Dendritic cell treated with granulocyte-macrophage colony-stimulating factor and Interleukin-4, amounts not matched to agents 40 ng/mL and 50 ng/mL, for 4 days (primary cell): ENCODE results near the gene GCGR.

Experiments used
- H3K27ac Mint-ChIP-seq: one replicate; pipeline ENCODE4 v1.8.0; 2022; ENCODE audit warnings: mild to moderate bottlenecking, mixed read lengths
- H3K27me3 Mint-ChIP-seq: one replicate; pipeline ENCODE4 v1.8.0; 2022; ENCODE audit warnings: mild to moderate bottlenecking, mixed read lengths
- H3K36me3 Mint-ChIP-seq: one replicate; pipeline ENCODE4 v1.8.0; 2022; ENCODE audit warnings: low read depth, mixed read lengths
- H3K4me1 Mint-ChIP-seq: one replicate; pipeline ENCODE4 v1.8.0; 2022; ENCODE audit warnings: low read depth, mixed read lengths
- H3K4me3 Mint-ChIP-seq: one replicate; pipeline ENCODE4 v1.8.0; 2022; ENCODE audit warnings: mild to moderate bottlenecking, moderate library complexity, mixed read lengths
- H3K9me3 Mint-ChIP-seq: one replicate; pipeline ENCODE4 v1.8.0; 2022; ENCODE audit warnings: mixed read lengths
- intact Hi-C: fragments of 100-400 bp; cut with micrococcal nuclease; formaldehyde crosslinking; loops from one replicate; pipeline ENCODE4 v1.15.0; 2022

The GCGR gene

DNA sequence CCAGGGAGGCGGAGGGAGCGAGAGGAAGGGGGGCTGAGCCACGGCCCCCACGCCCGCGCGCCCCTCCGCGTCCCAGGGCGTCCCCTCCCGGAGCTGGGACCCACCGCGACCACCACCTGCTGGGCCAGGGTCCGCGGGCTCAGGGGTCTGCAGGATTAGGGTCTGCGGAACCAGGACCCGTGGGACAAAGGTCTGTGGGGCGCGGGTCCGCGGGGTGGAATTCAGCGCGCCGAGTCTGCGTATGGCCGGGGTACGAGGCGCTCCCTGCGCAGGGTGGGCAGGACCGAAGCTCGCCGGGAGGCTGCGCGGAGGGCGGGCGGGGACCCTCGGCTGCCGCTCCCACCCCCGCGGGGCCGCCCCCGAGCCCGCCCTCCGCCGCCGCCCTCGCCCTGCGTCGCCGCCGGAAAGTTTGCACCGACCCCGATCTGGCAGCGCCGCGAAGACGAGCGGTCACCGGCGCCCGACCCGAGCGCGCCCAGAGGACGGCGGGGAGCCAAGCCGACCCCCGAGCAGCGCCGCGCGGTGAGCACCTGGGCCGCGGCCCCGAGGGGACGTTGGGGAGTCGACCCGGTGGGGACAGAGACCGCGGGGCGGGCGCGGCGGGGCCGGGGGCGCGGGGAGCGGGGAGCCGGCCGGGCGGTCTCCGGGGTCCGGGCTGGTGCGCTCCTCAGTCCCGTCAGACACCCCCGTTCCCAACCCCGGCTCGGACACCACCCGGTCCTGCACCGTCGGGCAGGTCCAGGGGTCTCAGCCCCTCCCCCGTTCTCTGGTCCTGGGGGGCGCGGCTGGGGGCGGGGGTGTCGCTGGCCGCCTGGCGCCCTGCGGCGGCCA, at the start of gene GCGR:
Gene GCGR (plus strand): TSS at position 423 of the 831 bp plus-strand sequence. CDS start 4,869 bp downstream, outside the sequence.
- H3K27me3 Mint-ChIP-seq = peaks cover 86% of the 10 kb centered on the region
- intact Hi-C loops = no loop called here

DNA sequence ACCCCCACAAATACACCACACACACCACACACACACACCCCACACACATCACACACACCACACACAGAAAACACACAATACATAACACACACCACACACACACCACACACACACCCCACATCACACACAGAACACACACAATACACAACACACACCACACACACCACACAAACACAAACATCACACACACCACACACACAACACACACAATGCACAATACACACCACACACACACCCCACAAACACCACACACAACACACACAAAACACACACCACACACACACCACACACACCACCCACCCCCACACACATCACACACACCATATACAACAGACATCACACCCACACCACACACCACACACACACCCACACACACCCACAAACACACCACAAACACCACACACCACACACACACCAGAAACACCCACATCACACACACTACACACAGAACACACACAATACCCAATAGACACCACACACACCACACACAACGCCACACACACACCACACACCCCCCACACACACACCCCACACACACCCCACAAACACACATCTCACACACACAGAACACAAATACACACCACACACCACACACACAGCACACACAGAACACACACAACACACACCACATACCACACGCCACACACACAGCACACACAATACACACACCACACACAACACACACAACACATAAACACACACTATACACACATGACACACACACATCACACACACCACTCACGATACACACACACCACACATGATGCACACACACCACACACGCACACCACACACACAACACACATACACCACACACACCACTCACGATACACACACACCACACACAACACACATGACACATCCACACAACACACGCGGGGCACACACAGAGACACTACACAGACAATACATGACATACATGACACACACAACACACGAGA, 11.0 kb upstream of the GCGR start:
- peaks cover under 1% of the 10 kb centered on the region for H3K27me3 Mint-ChIP-seq
- intact Hi-C loops = no loop called here
- H3K27ac Mint-ChIP-seq = no peak overlapping the region
- no peaks in the 10 kb centered on the region for H3K9me3 Mint-ChIP-seq
- no peak overlapping the region for H3K4me3 Mint-ChIP-seq
- H3K4me1 Mint-ChIP-seq = no peaks in the 10 kb centered on the region
- no peaks in the 10 kb centered on the region for H3K36me3 Mint-ChIP-seq

More for the DNA sequence above, at the start of gene GCGR:
- no peaks in the 10 kb centered on the region for H3K9me3 Mint-ChIP-seq
- peaks cover 10% of the 10 kb centered on the region for H3K4me1 Mint-ChIP-seq
- no peak within 1 kb of the TSS for H3K27ac Mint-ChIP-seq
- no peaks in the 10 kb centered on the region for H3K36me3 Mint-ChIP-seq
- no peak within 1 kb of the TSS for H3K4me3 Mint-ChIP-seq

DNA sequence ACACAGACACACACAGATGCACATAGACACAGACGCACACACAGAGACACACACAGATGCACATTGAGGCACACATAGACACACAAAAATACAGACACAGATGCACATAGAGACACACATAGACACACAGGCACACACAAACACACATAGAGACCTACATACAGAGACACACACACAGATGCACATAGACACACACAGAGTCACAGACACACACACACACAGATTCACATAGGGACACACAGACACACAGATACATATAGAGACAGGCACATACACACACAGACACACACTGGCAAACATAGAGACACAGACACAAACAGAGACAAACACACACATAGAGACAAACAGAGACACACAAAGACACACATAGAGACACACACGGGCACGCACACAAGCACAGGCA, 9.9 kb upstream of the GCGR start:
- Mint-ChIP-seq H3K27ac (no peak overlapping the region), H3K36me3 (no peaks in the 10 kb centered on the region), H3K27me3 (peaks cover 4% of the 10 kb centered on the region), H3K4me1 (no peaks in the 10 kb centered on the region), H3K4me3 (no peak overlapping the region), H3K9me3 (no peaks in the 10 kb centered on the region)
- intact Hi-C loops = no loop called here

DNA sequence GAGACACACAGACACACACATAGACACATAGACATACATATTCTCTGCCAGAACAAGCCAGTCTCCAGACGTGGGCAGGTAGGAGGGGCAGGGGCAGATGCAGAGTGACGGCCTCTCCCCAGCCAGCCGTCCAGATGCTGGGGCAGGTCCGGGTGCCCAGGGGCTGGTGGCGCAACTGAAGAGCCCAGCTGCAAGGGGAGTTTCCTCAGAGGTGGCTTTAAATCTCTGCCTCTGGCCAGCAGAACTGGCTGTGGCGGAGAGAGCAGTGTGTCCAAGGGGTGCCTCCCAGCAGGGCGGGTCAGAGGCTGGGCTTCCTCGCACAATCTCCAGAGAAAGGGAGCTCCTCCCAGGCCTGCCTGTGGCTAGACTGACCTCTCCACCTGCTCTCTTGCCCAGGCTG, 9.4 kb upstream of the GCGR start:
- H3K27me3 Mint-ChIP-seq = peaks cover 8% of the 10 kb centered on the region

DNA sequence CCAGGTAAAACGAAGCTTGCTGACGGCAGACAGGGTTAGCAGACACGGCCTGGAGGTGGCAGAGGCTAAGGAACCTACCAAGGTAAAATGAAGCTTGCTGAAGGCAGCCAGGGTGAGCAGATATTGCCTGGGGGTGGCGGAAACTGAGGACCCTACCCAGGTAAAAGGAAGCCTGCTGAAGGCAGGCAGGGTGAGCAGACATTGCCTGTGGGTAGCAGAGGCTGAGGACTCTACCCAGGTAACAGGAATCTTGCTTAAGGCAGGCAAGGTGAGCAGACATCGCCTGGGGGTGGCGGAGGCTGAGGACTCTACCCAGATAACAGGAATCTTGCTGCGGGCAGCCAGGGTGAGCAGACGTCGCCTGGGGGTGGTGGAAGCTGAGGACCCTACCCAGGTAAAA, 2.6 kb upstream of the GCGR start:
- Mint-ChIP-seq H3K4me1 (peaks cover 10% of the 10 kb centered on the region), H3K36me3 (no peaks in the 10 kb centered on the region), H3K27ac (no peak overlapping the region), H3K27me3 (peaks cover 63% of the 10 kb centered on the region), H3K9me3 (no peaks in the 10 kb centered on the region), H3K4me3 (no peak overlapping the region)
- intact Hi-C loops = no loop called here

More for the DNA sequence above, 9.4 kb upstream of the GCGR start:
- Mint-ChIP-seq H3K4me1 (no peaks in the 10 kb centered on the region), H3K27ac (no peak overlapping the region), H3K9me3 (no peaks in the 10 kb centered on the region), H3K36me3 (no peaks in the 10 kb centered on the region), H3K4me3 (no peak overlapping the region)
- intact Hi-C loops = no loop called here

- no peak overlapping the region for H3K27ac Mint-ChIP-seq
- H3K36me3 Mint-ChIP-seq = no peaks in the 10 kb centered on the region
- intact Hi-C loops = no loop called here
- H3K27me3 Mint-ChIP-seq = peaks cover 72% of the 10 kb centered on the region
- no peaks in the 10 kb centered on the region for H3K9me3 Mint-ChIP-seq
- no peak overlapping the region for H3K4me3 Mint-ChIP-seq
- H3K4me1 Mint-ChIP-seq = peaks cover 10% of the 10 kb centered on the region
Observed at GRCh38 chr17:81802048-81802758, 1.7 kb upstream of the GCGR start.

DNA sequence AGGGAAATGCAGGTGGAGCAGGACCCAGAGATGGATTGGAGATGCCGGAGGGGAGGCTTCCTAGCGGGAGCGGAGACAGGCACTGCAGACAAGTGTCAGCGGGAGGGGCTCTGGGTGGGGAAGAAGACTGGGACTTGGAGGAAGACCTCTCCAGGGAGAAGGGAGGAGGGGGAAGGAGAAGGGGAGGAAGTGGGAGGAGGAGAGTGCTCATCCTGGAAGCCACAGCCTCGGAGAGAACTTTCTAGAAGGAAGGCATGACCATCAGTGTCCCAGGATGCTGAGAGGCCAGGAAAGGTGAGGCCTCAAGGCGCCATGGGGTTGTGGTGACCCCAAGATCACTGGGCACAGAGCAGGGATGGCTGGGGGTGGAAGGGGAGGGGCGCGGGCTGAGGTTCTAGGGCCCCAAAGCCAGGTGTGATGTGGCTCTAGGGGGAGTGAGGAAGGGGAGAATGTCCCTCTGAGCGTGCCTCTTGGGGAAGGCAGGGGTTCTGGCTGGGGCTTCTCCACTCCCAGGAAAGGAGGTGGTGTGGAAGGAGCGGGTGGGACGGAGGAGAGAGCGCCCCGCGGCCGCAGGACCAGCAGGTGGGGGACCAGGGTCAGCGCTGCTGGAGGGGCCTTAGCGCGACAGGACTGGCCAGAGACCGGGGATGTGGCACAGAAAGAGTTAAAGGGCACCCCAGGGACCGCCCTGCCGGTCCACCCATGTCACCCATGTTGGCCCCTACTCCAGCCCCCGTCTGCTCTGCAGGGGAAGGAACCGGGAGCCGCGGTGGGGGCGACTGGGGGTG, 900 bp upstream of the GCGR start:
- Mint-ChIP-seq H3K4me3 (no peak overlapping the region), H3K27me3 (peaks cover 79% of the 10 kb centered on the region), H3K36me3 (no peaks in the 10 kb centered on the region), H3K4me1 (peaks cover 10% of the 10 kb centered on the region), H3K27ac (no peak overlapping the region), H3K9me3 (no peaks in the 10 kb centered on the region)
- intact Hi-C loops = no loop called here

- H3K36me3 Mint-ChIP-seq = no peaks in the 10 kb centered on the region
- intact Hi-C loops = no loop called here
- H3K4me3 Mint-ChIP-seq = no peak overlapping the region
- H3K9me3 Mint-ChIP-seq = no peaks in the 10 kb centered on the region
- H3K27ac Mint-ChIP-seq = no peak overlapping the region
- H3K4me1 Mint-ChIP-seq = peaks cover 10% of the 10 kb centered on the region
- peaks cover 86% of the 10 kb centered on the region for H3K27me3 Mint-ChIP-seq
Observed at GRCh38 chr17:81804559-81805399, 829 bp downstream of the GCGR start.

DNA sequence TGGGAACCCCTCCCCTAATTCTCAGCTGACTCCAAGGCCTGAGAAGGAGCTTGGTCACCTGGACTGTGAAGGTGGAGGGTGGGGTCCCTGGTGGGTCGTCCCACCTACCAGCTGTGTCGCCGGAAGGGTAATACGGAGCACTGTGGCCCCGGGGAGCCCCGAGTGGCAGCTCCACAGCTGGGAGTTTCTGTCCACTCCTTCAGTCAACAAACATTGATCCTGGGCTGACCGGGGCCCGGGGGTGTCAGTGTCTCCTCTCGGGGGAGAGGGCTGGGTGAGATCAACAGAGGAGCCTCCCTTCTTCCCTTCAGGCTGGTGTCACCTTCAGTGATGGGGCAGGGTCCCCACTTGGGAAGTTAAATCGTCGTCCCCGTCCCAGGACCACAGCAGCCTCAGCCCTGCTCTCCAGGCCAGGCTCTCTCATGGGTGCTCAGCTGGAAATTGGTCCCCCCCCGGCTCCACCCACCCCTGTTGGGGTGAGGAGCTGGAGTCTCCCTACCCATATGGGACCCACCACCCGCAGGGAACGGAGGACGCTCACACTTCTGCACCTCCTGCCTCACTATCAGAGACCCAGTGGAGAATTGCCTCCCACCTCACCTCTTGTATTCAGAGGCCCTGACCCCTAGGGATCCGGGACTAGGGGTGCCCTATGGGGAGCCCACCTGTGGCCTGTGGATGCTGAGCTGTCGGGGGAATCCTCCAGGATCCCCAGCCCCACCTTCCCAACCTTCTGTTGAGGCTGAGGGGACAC, 1.9 kb downstream of the GCGR start:
- intact Hi-C loops = no loop called here
- no peak overlapping the region for H3K27ac Mint-ChIP-seq
- peaks cover 10% of the 10 kb centered on the region for H3K4me1 Mint-ChIP-seq
- no peaks in the 10 kb centered on the region for H3K9me3 Mint-ChIP-seq
- H3K4me3 Mint-ChIP-seq = no peak overlapping the region
- peaks cover 84% of the 10 kb centered on the region for H3K27me3 Mint-ChIP-seq
- H3K36me3 Mint-ChIP-seq = no peaks in the 10 kb centered on the region

GRCh38 chr17:81806461-81807209, 2.7 kb downstream of the GCGR start:
- no peak overlapping the region for H3K4me3 Mint-ChIP-seq
- peaks cover 10% of the 10 kb centered on the region for H3K4me1 Mint-ChIP-seq
- H3K36me3 Mint-ChIP-seq = no peaks in the 10 kb centered on the region
- H3K27ac Mint-ChIP-seq = no peak overlapping the region
- intact Hi-C loops = no loop called here
- peaks cover 78% of the 10 kb centered on the region for H3K27me3 Mint-ChIP-seq
- H3K9me3 Mint-ChIP-seq = no peaks in the 10 kb centered on the region

DNA sequence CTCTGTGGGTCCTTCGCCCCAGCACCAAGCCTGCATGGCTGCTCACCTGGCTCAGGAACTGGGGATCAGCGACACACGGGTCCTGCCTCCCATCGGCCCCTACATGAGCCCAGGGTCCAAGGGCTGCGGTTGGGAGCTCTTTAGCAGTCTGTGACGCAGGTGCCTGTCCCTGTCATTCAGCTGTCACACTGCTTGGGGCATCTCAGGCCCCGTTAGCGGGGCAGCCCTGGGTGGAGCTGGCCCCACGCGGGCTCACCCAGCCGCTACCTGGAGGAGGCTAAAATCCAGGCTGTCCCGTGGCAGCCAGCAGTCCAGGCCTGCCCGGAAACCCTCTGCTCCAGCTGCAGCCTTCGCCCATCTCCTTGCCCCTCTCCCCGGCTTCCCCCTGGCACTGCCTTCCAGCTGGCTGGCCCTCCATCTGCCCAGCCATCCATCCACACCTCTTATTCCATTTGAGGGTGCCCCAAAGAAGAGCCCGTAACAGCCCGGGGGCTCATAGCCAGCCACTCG, 3.3 kb downstream of the GCGR start:
- no peak overlapping the region for H3K27ac Mint-ChIP-seq
- intact Hi-C loops = no loop called here
- H3K4me1 Mint-ChIP-seq = peaks cover 10% of the 10 kb centered on the region
- H3K27me3 Mint-ChIP-seq = peaks cover 72% of the 10 kb centered on the region
- no peaks in the 10 kb centered on the region for H3K9me3 Mint-ChIP-seq
- H3K4me3 Mint-ChIP-seq = no peak overlapping the region
- no peaks in the 10 kb centered on the region for H3K36me3 Mint-ChIP-seq
